D721Med (cell line): Measurements from ENCODE around the gene ICAM2.

Experiments
- DNase-seq: peaks from one replicate; pipeline ENCODE4 v3.0.0; 2011; ENCODE audit warnings: low spot score; ENCODE audit not compliant: insufficient read length
- FAIRE-seq: peaks from 2 replicates; lab custom pipeline; 2011; peaks lifted over from hg19 to GRCh38; lab: Jason Lieb, UNC
- TF ChIP-seq, protein P1 (sequence below): IDR thresholded peaks from 2 replicates; pipeline ENCODE4 v1.5.1; 2012; ENCODE audit warnings: mild to moderate bottlenecking, control low read depth; ENCODE audit not compliant: insufficient read depth; ENCODE audit errors: missing control alignments

The ICAM2 gene

DNA sequence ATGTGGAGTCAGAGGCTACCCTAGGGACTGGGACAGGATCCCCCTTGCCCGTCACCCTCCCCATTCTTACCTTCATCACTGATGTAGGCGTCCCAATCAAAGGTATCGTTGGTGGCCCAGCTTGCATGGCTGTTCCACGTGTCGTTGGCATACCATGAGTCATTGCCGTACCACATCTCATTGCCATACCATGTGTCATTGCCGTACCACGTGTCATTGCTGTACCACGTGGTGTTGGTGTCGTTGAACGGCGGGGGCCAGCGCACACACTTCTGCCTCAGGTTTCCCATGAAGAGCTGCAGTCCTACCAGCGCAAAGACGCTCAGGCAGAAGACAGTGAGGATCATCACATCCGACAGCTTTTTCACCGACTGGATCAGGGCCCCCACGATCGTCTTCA, 52.5 kb downstream of the ICAM2 start:
- FAIRE-seq (no peak), DNase-seq (no peak)
- TF ChIP-seq, protein P1, sequence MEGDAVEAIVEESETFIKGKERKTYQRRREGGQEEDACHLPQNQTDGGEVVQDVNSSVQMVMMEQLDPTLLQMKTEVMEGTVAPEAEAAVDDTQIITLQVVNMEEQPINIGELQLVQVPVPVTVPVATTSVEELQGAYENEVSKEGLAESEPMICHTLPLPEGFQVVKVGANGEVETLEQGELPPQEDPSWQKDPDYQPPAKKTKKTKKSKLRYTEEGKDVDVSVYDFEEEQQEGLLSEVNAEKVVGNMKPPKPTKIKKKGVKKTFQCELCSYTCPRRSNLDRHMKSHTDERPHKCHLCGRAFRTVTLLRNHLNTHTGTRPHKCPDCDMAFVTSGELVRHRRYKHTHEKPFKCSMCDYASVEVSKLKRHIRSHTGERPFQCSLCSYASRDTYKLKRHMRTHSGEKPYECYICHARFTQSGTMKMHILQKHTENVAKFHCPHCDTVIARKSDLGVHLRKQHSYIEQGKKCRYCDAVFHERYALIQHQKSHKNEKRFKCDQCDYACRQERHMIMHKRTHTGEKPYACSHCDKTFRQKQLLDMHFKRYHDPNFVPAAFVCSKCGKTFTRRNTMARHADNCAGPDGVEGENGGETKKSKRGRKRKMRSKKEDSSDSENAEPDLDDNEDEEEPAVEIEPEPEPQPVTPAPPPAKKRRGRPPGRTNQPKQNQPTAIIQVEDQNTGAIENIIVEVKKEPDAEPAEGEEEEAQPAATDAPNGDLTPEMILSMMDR, result no peak

DNA sequence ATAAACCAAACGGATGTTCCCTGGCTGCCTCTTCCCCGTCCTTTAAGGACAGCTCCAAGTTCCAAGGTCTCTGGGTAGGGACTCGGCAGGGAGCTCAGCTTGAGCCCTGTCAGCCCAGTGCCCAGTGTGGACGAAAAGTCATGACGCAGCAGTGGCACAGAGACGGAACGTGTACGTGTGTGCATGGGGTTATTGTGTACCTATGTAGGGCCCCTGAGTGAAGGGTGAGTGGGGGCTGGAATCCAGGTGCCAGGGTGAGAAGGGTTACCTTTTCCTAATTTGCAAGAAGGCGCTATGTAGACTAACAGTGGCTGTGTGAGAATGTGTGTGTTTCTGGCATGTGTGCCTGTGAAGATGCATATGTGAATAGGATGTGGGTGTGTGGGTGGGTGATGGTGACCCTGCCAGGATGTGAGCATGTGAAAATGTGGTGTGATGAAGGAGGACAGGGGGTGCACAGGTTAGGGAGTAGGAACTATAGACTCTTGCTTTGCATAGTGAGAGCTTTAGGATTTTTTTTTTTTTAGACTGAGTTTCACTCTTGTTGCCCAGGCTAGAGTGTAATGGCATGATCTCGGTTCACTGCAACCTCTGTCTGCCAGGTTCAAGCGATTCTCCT, 53.7 kb downstream of the ICAM2 start:
- no peak for DNase-seq
- no peak for FAIRE-seq
- TF ChIP-seq, protein P1, result no peak

DNA sequence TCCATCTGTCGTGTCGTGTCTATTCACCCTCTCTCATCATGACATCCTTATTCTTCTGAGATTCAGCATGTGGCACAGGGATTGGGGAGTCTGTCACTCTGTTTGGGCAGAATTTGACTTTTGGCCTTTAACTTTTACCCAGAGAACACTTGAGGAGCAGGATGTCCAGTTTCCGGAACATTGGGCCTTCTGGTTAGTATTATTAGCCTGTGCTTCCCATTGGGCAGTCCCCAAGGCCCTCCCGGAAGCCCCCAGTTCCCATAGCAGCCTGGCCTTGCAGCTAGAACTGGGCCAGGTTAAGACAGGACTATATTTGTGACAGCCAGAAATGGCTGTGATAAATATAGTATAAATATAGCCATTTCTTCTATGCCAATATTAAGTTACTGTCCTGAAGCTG, 57.3 kb downstream of the ICAM2 start:
- no peak for DNase-seq

DNA sequence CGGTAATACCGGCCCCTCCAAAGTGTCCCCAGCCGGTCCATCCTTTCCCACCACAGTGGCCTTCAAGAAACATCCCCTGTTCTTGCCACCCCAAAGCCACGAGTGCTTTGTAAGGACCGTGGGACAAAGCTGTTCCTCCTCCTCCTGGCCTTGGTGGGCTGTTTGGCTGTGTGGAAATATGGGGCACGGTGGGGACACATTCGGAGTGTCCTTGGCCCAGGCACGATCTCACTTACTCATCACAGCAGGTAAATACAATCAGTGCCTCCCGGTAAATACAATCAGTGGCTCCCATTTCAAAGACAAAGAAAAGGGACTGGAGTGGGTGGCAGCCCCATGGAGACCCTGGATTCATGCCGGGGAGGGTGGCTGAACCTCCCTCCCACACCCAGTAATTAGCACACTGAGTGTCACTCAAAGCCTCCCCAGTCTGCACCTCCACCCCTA, 58.1 kb downstream of the ICAM2 start:
- FAIRE-seq (no peak), DNase-seq (no peak)
- TF ChIP-seq, protein P1, result no peak

More for the DNA sequence above, 57.3 kb downstream of the ICAM2 start:
- TF ChIP-seq, protein P1, result no peak
- no peak for FAIRE-seq

DNA sequence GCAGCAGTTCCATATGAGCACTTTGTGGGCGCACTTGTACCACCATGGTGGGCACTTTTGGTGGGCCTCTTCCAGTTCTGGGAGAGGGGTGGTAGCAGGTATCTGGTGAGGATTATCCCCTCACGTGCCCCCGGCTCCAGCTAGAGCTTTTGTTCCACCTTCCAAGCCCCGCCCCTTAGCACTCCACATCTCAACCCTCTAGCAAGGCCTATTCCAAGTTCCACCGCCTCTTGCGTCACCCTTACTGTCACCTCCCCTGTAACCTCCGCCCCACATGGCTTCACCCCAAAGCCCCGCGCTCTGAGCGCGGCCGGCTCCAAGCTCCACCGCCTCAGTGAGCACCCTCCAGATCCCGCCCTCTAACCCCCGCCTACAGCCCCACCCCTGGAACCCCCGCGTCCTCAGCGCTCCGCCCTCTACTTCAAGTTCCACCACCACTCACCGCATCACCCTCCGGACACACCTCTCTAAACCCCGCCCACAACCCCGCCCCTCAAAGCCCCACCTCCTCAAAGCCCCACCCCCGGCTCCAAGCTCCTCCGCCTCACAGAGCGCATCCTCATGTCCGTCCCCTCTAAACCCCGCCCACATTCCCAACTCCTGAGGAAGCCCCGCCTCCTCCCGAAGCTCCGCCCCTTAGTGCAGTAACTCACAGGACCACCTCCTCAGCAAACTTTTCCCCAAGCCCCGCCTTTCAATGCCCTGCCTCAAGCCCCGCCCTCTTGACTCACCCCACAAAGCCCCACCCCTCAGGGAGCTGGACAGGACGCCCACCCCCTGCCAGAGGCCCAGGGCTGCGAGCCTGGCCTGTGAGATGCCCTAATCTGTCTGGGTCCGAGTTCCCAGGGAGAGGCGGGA, 58.8 kb downstream of the ICAM2 start:
- FAIRE-seq (no peak), DNase-seq (no peak)
- TF ChIP-seq, protein P1, result no peak

DNA sequence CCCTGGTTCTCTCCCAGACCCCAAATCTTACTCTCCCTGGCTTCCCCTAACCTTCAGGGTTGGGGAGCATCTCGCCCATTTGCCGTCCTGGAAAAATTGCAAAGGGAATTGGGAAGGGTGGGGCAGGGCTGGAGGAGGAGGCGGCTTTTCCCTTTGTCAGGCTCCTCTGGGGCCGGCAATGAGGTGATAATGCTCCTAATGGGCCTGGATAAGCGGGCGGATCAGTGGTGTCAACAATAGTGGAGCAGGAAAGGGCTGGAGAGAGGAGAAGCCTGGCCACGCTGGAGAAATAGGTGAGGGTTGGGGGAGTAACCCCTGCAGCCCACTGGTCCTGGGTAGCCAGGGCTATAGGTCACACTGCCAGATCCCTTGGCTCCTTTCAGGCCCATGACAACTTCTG, 60.0 kb downstream of the ICAM2 start:
- no peak for DNase-seq
- no peak for FAIRE-seq
- TF ChIP-seq, protein P1, result no peak

DNA sequence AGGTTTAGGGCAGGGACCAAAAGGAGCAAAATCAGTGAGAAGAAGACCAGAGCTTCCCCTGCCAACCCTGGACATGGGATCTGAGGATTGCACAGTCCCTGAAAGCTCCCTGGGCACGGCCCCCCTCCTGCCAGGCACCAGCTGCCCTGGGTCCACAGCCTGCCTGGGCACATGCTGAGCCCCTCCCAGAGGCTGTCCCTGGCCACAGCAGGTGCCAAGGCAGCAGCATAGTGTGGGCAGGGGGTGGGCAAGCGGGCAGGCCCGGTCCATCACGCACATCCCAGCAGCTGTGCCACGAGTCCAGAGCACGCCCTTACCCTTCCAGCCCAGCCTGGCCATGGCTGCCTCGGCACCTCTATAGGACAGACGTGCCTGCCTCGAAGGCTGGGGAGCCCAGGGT, 60.4 kb downstream of the ICAM2 start:
- DNase-seq (no peak), FAIRE-seq (no peak)
- TF ChIP-seq, protein P1, result no peak
